ENCODE results near the gene TCAP. TPM values are rescaled to one million over a fixed set of nuclear protein-coding genes. Genes with fewer than 3 reads are reported as not detected.

TCAP gene
- total RNA-seq, 1 experiment from 2014 or later, result 2.1 TPM

- H2AK5ac ChIP-seq (ENCODE audit: insufficient read length, low read length), result no peak overlapping the region
- H3K27ac ChIP-seq (ENCODE audit: insufficient read length, low read depth, low read length), result no peak overlapping the region
- no peaks in the 10 kb centered on the region for H3K79me1 ChIP-seq (ENCODE audit: insufficient read depth, low read depth, low read length, poor library complexity, severe bottlenecking)
- no peaks in the 10 kb centered on the region for H3K9me3 Mint-ChIP-seq
- no peak overlapping the region for H3K27ac Mint-ChIP-seq
- H4K5ac ChIP-seq (ENCODE audit: insufficient read length, low read depth, low read length), result no peak overlapping the region
- H2BK12ac ChIP-seq (ENCODE audit: insufficient read length, low read depth, low read length), result no peak overlapping the region
- no peak overlapping the region for H4K8ac ChIP-seq (replicated peaks; ENCODE audit: insufficient read length, low read depth, low read length)
- no CpG with 5 or more reads among the region's 5 CpGs for WGBS (ENCODE audit: extremely low coverage, insufficient read length, low lambda C conversion rate)
- H3T11ph ChIP-seq (ENCODE audit: low read length), result no peak overlapping the region
- H3K4me1 Mint-ChIP-seq, result peaks cover 46 to 61% of the 10 kb centered on the region in 2 experiments
- no peak overlapping the region for H3K14ac ChIP-seq (ENCODE audit: insufficient read depth, low read length)
- H4K20me1 ChIP-seq (ENCODE audit: control insufficient read depth, insufficient read depth, insufficient read length), result no peaks in the 10 kb centered on the region
- H3K9ac ChIP-seq (ENCODE audit: extremely low read depth, insufficient read length, low read length), result no peak overlapping the region
- DNase-seq, result no peak
- H3K9me3 ChIP-seq (ENCODE audit: control insufficient read depth, low read depth, low read length), result no peaks in the 10 kb centered on the region
- H2BK120ac ChIP-seq (ENCODE audit: low read depth, low read length, poor library complexity, severe bottlenecking), result no peak overlapping the region
- H4K91ac ChIP-seq (ENCODE audit: insufficient read length, low read depth, low read length), result no peak overlapping the region
- no peak overlapping the region for H3K4me3 Mint-ChIP-seq
- H2BK20ac ChIP-seq (ENCODE audit: low read depth, low read length, poor library complexity, severe bottlenecking), result no peak overlapping the region
- no peak overlapping the region for H3K18ac ChIP-seq (ENCODE audit: insufficient read length, low read depth, low read length)
- H2BK5ac ChIP-seq (ENCODE audit: insufficient read length, low read length), result no peak overlapping the region
- no peak overlapping the region for H3K56ac ChIP-seq (ENCODE audit: insufficient read length, low read depth, low read length)
- no peaks in the 10 kb centered on the region; the same call in 1 of the 2 replicates for H3K79me2 ChIP-seq (ENCODE audit: insufficient read depth, low read length)
- H3K4me1 ChIP-seq (ENCODE audit: insufficient read depth, low read length), result peaks cover 5% of the 10 kb centered on the region; the same call in 1 of the 2 replicates
- peaks cover 0 to 6% (median 0%) of the 10 kb centered on the region in 3 experiments; a peak in 5 of 7 replicates for H3K36me3 Mint-ChIP-seq (ENCODE audit: insufficient read depth in 1 of 3, low read depth in 3 of 3)
- H3K4me2 ChIP-seq (ENCODE audit: insufficient read depth, insufficient read length, low read length), result no peak overlapping the region
- H3K23me2 ChIP-seq (ENCODE audit: insufficient read length, low read depth, low read length, poor library complexity, severe bottlenecking), result peaks cover 3% of the 10 kb centered on the region
- no peak overlapping the region for H3K4ac ChIP-seq (ENCODE audit: low read depth, low read length)
- no peak overlapping the region for H2AFZ ChIP-seq (ENCODE audit: low read length)
- no peak overlapping the region for H2BK15ac ChIP-seq (ENCODE audit: low read depth, low read length)
- TF ChIP-seq CTCF (conservative IDR thresholded peaks at IDR 0.05), result no peak
- no peaks in the 10 kb centered on the region for H3K27me3 ChIP-seq (ENCODE audit: insufficient read depth, low read length)
- H3K23ac ChIP-seq (ENCODE audit: insufficient read length, low read depth, low read length), result no peak overlapping the region
- no peaks in the 10 kb centered on the region; the same call in 1 of the 2 replicates for H3K27me3 Mint-ChIP-seq (ENCODE audit: low read depth)
Measured at GRCh38 chr17:39647256-39647655, 17.9 kb upstream of the TCAP start.
